ENCODE data around the gene NR2C1.
"Not testable (repeated sequence)": the region's sequence is repeated elsewhere in the genome, so short reads cannot be mapped to it uniquely, and the experiment has no call there.

The NR2C1 gene

GRCh38 chr12:94990222-94990621 lies 83.2 kb downstream of the NR2C1 start:
- H3K4me1 ChIP-seq (ENCODE audit: control insufficient read depth in 2 of 2, insufficient read depth in 2 of 2, low read length in 2 of 2): no peaks in the 10 kb centered on the region
- H3K36me3 ChIP-seq (ENCODE audit: control insufficient read depth in 2 of 2, insufficient read depth in 2 of 2, low read length in 2 of 2): peaks cover 14 to 21% of the 10 kb centered on the region in 2 donors
- H3K9ac ChIP-seq (ENCODE audit: low read depth in 1 of 2, low read length in 2 of 2): no peak overlapping the region
- H3K9me3 ChIP-seq (ENCODE audit: control insufficient read depth in 2 of 2, low read length in 2 of 2): no peaks in the 10 kb centered on the region
- no peak overlapping the region for H3K27ac ChIP-seq (ENCODE audit: low read depth in 2 of 2, low read length in 2 of 2)
- no peaks in the 10 kb centered on the region for H3K27me3 ChIP-seq (ENCODE audit: control insufficient read depth in 2 of 2, insufficient read depth in 2 of 2, low read length in 2 of 2)
- no peak overlapping the region for H3K4me3 ChIP-seq (ENCODE audit: low read length in 2 of 2)

GRCh38 chr12:94988471-94988870 lies 84.9 kb downstream of the NR2C1 start:
- no peak overlapping the region for H3K9ac ChIP-seq (ENCODE audit: low read depth in 1 of 2, low read length in 2 of 2)
- H3K4me3 ChIP-seq (ENCODE audit: low read length in 2 of 2): no peak overlapping the region

GRCh38 chr12:94987801-94988200 lies 85.6 kb downstream of the NR2C1 start:
- Histone ChIP-seq H3K9ac (ENCODE audit: low read depth in 1 of 2, low read length in 2 of 2) (no peak overlapping the region), H3K27me3 (ENCODE audit: control insufficient read depth in 2 of 2, insufficient read depth in 2 of 2, low read length in 2 of 2) (no peaks in the 10 kb centered on the region), H3K9me3 (ENCODE audit: control insufficient read depth in 2 of 2, low read length in 2 of 2) (no peaks in the 10 kb centered on the region), H3K4me3 (ENCODE audit: low read length in 2 of 2) (no peak overlapping the region), H3K4me1 (ENCODE audit: control insufficient read depth in 2 of 2, insufficient read depth in 2 of 2, low read length in 2 of 2) (no peaks in the 10 kb centered on the region), H3K36me3 (ENCODE audit: control insufficient read depth in 2 of 2, insufficient read depth in 2 of 2, low read length in 2 of 2) (peaks cover 19% of the 10 kb centered on the region in 2 donors), H3K27ac (ENCODE audit: low read depth in 2 of 2, low read length in 2 of 2) (no peak overlapping the region)

More at GRCh38 chr12:94988471-94988870, 84.9 kb downstream of the NR2C1 start:
- Histone ChIP-seq H3K9me3 (ENCODE audit: control insufficient read depth in 2 of 2, low read length in 2 of 2) (no peaks in the 10 kb centered on the region), H3K27me3 (ENCODE audit: control insufficient read depth in 2 of 2, insufficient read depth in 2 of 2, low read length in 2 of 2) (no peaks in the 10 kb centered on the region), H3K4me1 (ENCODE audit: control insufficient read depth in 2 of 2, insufficient read depth in 2 of 2, low read length in 2 of 2) (no peaks in the 10 kb centered on the region), H3K27ac (ENCODE audit: low read depth in 2 of 2, low read length in 2 of 2) (no peak overlapping the region), H3K36me3 (ENCODE audit: control insufficient read depth in 2 of 2, insufficient read depth in 2 of 2, low read length in 2 of 2) (peaks cover 14 to 16% of the 10 kb centered on the region in 2 donors)

GRCh38 chr12:94987076-94987669 lies 86.2 kb downstream of the NR2C1 start:
- H3K36me3 ChIP-seq (ENCODE audit: control insufficient read depth in 2 of 2, insufficient read depth in 2 of 2, low read length in 2 of 2): peaks cover 12 to 19% of the 10 kb centered on the region in 2 donors
- no peak overlapping the region for H3K27ac ChIP-seq (ENCODE audit: low read depth in 2 of 2, low read length in 2 of 2)
- no peak overlapping the region for H3K9ac ChIP-seq (ENCODE audit: low read depth in 1 of 2, low read length in 2 of 2)
- H3K4me1 ChIP-seq (ENCODE audit: control insufficient read depth in 2 of 2, insufficient read depth in 2 of 2, low read length in 2 of 2): no peaks in the 10 kb centered on the region
- no peaks in the 10 kb centered on the region for H3K9me3 ChIP-seq (ENCODE audit: control insufficient read depth in 2 of 2, low read length in 2 of 2)
- no peak overlapping the region for H3K4me3 ChIP-seq (ENCODE audit: low read length in 2 of 2)
- H3K27me3 ChIP-seq (ENCODE audit: control insufficient read depth in 2 of 2, insufficient read depth in 2 of 2, low read length in 2 of 2): no peaks in the 10 kb centered on the region

DNA sequence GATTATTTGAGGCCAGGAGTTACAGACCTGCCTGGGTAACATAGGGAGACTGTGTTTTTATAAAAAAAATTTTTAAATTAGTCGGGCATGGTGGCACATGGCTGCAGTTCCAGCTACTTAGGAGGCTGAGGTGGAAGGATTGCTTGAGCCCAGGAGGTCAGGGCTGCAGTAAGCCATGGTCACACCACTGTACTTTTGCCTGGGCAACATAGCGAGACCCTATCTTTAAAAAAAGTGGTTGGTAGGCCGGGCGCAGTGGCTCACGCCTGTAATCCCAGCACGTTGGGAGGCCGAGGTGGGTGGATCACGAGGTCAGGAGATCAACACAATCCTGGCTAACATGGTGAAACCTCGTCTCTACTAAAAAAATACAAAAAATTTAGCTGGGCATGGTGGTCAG lies 88.3 kb downstream of the NR2C1 start:
- H3K36me3 ChIP-seq (ENCODE audit: control insufficient read depth in 2 of 2, insufficient read depth in 2 of 2, low read length in 2 of 2): peaks cover 9 to 16% of the 10 kb centered on the region in 2 donors
- not testable (repeated sequence) for H3K27ac ChIP-seq (ENCODE audit: low read depth in 2 of 2, low read length in 2 of 2); H3K4me1 ChIP-seq (ENCODE audit: control insufficient read depth in 2 of 2, insufficient read depth in 2 of 2, low read length in 2 of 2); H3K9me3 ChIP-seq (ENCODE audit: control insufficient read depth in 2 of 2, low read length in 2 of 2); H3K4me3 ChIP-seq (ENCODE audit: low read length in 2 of 2); H3K27me3 ChIP-seq (ENCODE audit: control insufficient read depth in 2 of 2, insufficient read depth in 2 of 2, low read length in 2 of 2); H3K9ac ChIP-seq (ENCODE audit: low read depth in 1 of 2, low read length in 2 of 2)

DNA sequence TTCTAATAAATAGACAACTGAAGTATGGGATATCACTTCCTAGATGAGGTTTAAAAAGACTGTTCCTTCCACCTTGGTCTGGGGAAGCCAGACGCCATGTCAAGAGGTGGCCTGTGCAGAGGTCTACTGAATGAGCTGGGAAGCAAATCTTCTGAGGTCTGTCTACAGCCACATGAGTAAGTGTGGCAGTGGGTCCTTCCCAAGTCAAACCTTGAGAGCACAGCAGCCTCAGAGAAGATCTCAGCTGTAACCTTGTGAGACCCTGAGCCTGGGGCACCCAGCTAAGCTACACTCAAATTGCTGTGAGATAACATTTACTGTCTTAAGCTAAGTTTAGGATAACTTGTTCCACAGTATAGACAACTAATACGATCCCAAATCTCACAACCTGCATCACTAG lies 90.1 kb downstream of the NR2C1 start:
- no peak overlapping the region for H3K27ac ChIP-seq (ENCODE audit: low read depth in 2 of 2, low read length in 2 of 2)
- no peaks in the 10 kb centered on the region for H3K27me3 ChIP-seq (ENCODE audit: control insufficient read depth in 2 of 2, insufficient read depth in 2 of 2, low read length in 2 of 2)
- H3K4me3 ChIP-seq (ENCODE audit: low read length in 2 of 2): no peak overlapping the region
- peaks cover 9 to 11% of the 10 kb centered on the region in 2 donors for H3K36me3 ChIP-seq (ENCODE audit: control insufficient read depth in 2 of 2, insufficient read depth in 2 of 2, low read length in 2 of 2)
- H3K4me1 ChIP-seq (ENCODE audit: control insufficient read depth in 2 of 2, insufficient read depth in 2 of 2, low read length in 2 of 2): no peaks in the 10 kb centered on the region
- H3K9me3 ChIP-seq (ENCODE audit: control insufficient read depth in 2 of 2, low read length in 2 of 2): no peaks in the 10 kb centered on the region
- H3K9ac ChIP-seq (ENCODE audit: low read depth in 1 of 2, low read length in 2 of 2): no peak overlapping the region

- no peaks in the 10 kb centered on the region for H3K9me3 ChIP-seq (ENCODE audit: control insufficient read depth in 2 of 2, low read length in 2 of 2)
- H3K27me3 ChIP-seq (ENCODE audit: control insufficient read depth in 2 of 2, insufficient read depth in 2 of 2, low read length in 2 of 2): no peaks in the 10 kb centered on the region
Observed at GRCh38 chr12:94982456-94982855, 91.0 kb downstream of the NR2C1 start.

DNA sequence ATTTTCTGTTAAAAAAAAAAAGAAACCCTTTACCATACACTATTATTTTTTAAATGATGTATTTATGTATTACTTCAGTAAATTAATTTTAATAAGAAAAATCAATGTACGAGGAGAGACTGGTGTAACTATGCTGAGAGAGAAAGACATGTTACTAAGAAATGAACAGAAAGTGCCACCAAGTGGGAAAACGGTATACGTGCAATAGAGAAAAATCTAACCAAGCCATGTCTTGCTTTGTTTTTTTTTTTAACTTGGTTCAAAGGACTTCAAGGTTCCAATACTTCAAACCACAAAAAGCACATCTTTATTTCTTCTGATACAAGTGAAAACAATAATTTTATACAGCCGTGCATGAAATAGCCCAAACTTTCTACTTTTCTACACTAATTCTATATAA lies 92.8 kb downstream of the NR2C1 start:
- no peak overlapping the region for H3K4me3 ChIP-seq (ENCODE audit: low read length in 2 of 2)
- no peak overlapping the region for H3K27ac ChIP-seq (ENCODE audit: low read depth in 2 of 2, low read length in 2 of 2)
- H3K4me1 ChIP-seq (ENCODE audit: control insufficient read depth in 2 of 2, insufficient read depth in 2 of 2, low read length in 2 of 2): no peaks in the 10 kb centered on the region
- H3K36me3 ChIP-seq (ENCODE audit: control insufficient read depth in 2 of 2, insufficient read depth in 2 of 2, low read length in 2 of 2): peaks cover 9% of the 10 kb centered on the region in 2 donors
- no peaks in the 10 kb centered on the region for H3K27me3 ChIP-seq (ENCODE audit: control insufficient read depth in 2 of 2, insufficient read depth in 2 of 2, low read length in 2 of 2)
- H3K9me3 ChIP-seq (ENCODE audit: control insufficient read depth in 2 of 2, low read length in 2 of 2): no peaks in the 10 kb centered on the region
- no peak overlapping the region for H3K9ac ChIP-seq (ENCODE audit: low read depth in 1 of 2, low read length in 2 of 2)

More at GRCh38 chr12:94982456-94982855, 91.0 kb downstream of the NR2C1 start:
- H3K4me3 ChIP-seq (ENCODE audit: low read length in 2 of 2): no peak overlapping the region
- no peak overlapping the region for H3K9ac ChIP-seq (ENCODE audit: low read depth in 1 of 2, low read length in 2 of 2)
- H3K27ac ChIP-seq (ENCODE audit: low read depth in 2 of 2, low read length in 2 of 2): no peak overlapping the region
- H3K4me1 ChIP-seq (ENCODE audit: control insufficient read depth in 2 of 2, insufficient read depth in 2 of 2, low read length in 2 of 2): no peaks in the 10 kb centered on the region
- H3K36me3 ChIP-seq (ENCODE audit: control insufficient read depth in 2 of 2, insufficient read depth in 2 of 2, low read length in 2 of 2): peaks cover 9 to 11% of the 10 kb centered on the region in 2 donors

- Histone ChIP-seq H3K27me3 (ENCODE audit: control insufficient read depth in 2 of 2, insufficient read depth in 2 of 2, low read length in 2 of 2) (no peaks in the 10 kb centered on the region), H3K4me3 (ENCODE audit: low read length in 2 of 2) (no peak overlapping the region), H3K4me1 (ENCODE audit: control insufficient read depth in 2 of 2, insufficient read depth in 2 of 2, low read length in 2 of 2) (no peaks in the 10 kb centered on the region), H3K27ac (ENCODE audit: low read depth in 2 of 2, low read length in 2 of 2) (no peak overlapping the region), H3K36me3 (ENCODE audit: control insufficient read depth in 2 of 2, insufficient read depth in 2 of 2, low read length in 2 of 2) (peaks cover 9% of the 10 kb centered on the region in 2 donors), H3K9me3 (ENCODE audit: control insufficient read depth in 2 of 2, low read length in 2 of 2) (no peaks in the 10 kb centered on the region), H3K9ac (ENCODE audit: low read depth in 1 of 2, low read length in 2 of 2) (no peak overlapping the region)
Observed at GRCh38 chr12:94979941-94980340, 93.5 kb downstream of the NR2C1 start.

DNA sequence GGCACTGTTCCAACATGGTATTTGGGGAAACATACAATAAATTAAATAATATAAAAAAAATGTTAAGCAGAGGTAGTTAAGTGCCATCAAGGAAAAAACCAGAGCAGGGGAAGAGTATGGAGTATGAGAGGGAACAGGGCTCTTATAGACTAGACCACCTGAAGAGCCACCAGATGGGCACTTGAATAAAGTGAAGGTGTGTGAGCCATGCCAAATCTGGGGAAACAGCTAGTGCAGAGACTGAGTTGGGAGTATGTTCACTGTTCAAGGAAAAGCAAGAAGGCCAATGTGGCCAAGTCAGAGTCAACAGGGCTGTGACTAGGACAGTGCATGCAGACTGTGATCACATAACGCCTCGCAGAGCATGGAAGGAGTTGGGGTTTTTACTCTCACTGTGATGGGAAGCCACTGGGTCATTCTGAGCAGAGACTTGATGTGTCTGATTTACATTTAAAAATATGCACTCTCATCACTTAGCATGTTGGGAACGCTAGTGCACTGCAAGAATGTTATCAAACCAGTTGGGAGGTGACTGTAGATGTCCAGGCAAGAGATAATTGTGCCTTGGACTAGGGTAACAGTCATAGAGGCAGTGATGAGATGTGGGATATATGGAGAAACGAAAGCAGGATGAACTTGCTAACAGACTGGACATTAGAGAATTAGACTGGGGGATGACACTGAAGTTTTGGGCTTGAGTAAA lies 95.5 kb downstream of the NR2C1 start:
- H3K9me3 ChIP-seq (ENCODE audit: control insufficient read depth in 2 of 2, low read length in 2 of 2): no peaks in the 10 kb centered on the region
- H3K4me1 ChIP-seq (ENCODE audit: control insufficient read depth in 2 of 2, insufficient read depth in 2 of 2, low read length in 2 of 2): no peaks in the 10 kb centered on the region
- H3K4me3 ChIP-seq (ENCODE audit: low read length in 2 of 2): no peak overlapping the region
- H3K27me3 ChIP-seq (ENCODE audit: control insufficient read depth in 2 of 2, insufficient read depth in 2 of 2, low read length in 2 of 2): no peaks in the 10 kb centered on the region
- peaks cover 0 to under 1% of the 10 kb centered on the region in 2 donors for H3K36me3 ChIP-seq (ENCODE audit: control insufficient read depth in 2 of 2, insufficient read depth in 2 of 2, low read length in 2 of 2)
- H3K27ac ChIP-seq (ENCODE audit: low read depth in 2 of 2, low read length in 2 of 2): no peak overlapping the region
- H3K9ac ChIP-seq (ENCODE audit: low read depth in 1 of 2, low read length in 2 of 2): no peak overlapping the region

All from mucosa of rectum (tissue), 2 donors.